Osteoblast (primary cell): ENCODE measurements around the gene DLG1. TPM values are rescaled to one million over a fixed set of nuclear protein-coding genes. Genes with fewer than 3 reads are reported as not detected.

Experiments used
- DNase-seq: peaks from one replicate; pipeline ENCODE4 v3.0.0; 2011; ENCODE audit warnings: low spot score, mixed read lengths; ENCODE audit not compliant: insufficient read length; ENCODE audit errors: missing footprints
- H2AFZ ChIP-seq: 2 replicates; pipeline ENCODE4 v1.6.0; 2011; ENCODE audit warnings: mild to moderate bottlenecking, low read length
- H3K27ac ChIP-seq: 2 replicates; pipeline ENCODE4 v1.5.1; 2011; ENCODE audit warnings: mild to moderate bottlenecking, low read depth, low read length, moderate library complexity
- H3K27me3 ChIP-seq: 2 replicates; pipeline ENCODE4 v1.6.0; 2012; ENCODE audit warnings: mild to moderate bottlenecking, control low read depth, inconsistent platforms, low read length, moderate library complexity; ENCODE audit not compliant: insufficient read depth
- H3K36me3 ChIP-seq: 2 replicates; pipeline ENCODE4 v1.5.1; 2011; ENCODE audit warnings: mild to moderate bottlenecking, low read length, control low read depth, moderate library complexity; ENCODE audit not compliant: insufficient read depth
- H3K4me1 ChIP-seq: 2 replicates; pipeline ENCODE4 v1.5.1; 2011; ENCODE audit warnings: mild to moderate bottlenecking, low read length, control low read depth, moderate library complexity; ENCODE audit not compliant: insufficient read depth
- H3K4me2 ChIP-seq: 2 replicates; pipeline ENCODE4 v1.6.0; 2011; ENCODE audit warnings: mild to moderate bottlenecking, low read length; ENCODE audit not compliant: insufficient read depth
- H3K4me3 ChIP-seq: fragments of 200-600 bp; sonication (generic); 3 replicates; pipeline ENCODE4 v1.5.1; 2012; ENCODE audit warnings: mild to moderate bottlenecking, low read length, inconsistent platforms; ENCODE audit not compliant: insufficient read depth
- H3K79me2 ChIP-seq: 2 replicates; pipeline ENCODE4 v1.6.0; 2012; ENCODE audit warnings: mild to moderate bottlenecking, low read length, control low read depth, inconsistent platforms; ENCODE audit not compliant: insufficient read depth
- H3K9me3 ChIP-seq: 2 replicates; pipeline ENCODE4 v1.5.1; 2011; ENCODE audit warnings: low read depth, low read length, control low read depth
- H4K20me1 ChIP-seq: 2 replicates; pipeline ENCODE4 v1.6.0; 2012; ENCODE audit warnings: mild to moderate bottlenecking, low read length, control low read depth; ENCODE audit not compliant: insufficient read depth
- total RNA-seq: library from RNA; depleted of rRNA; stranded (reverse); fragments of >200 nt; gene quantifications from 2 replicates; pipeline ENCODE4 v1.2.3, GENCODE V29; 2012
- TF ChIP-seq, protein P1 (sequence below): IDR thresholded peaks from 2 replicates; pipeline ENCODE4 v1.5.1; 2011; ENCODE audit warnings: mild to moderate bottlenecking, low read depth, low read length, moderate library complexity; ENCODE audit errors: extremely low read depth

DLG1 gene
- total RNA-seq, 1 donor: 79.3 TPM

DNA sequence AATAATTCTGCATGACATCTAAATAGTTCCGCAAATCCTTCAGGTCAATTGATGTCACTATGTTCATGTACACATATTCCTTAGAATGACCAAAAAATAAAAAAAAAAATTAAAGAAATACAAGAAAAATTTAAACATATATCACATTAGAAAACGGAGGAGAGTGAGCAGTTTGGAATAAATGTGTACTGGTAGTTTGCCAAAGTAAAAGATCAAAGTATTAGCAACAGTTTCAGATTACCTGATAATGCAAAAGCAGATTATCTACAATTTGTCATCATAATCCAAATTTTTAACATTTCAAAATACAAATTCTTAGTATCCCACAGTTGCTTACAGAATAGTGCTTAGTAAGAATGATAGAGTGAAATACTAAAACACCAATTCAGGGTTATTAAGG, 1.9 kb downstream of the DLG1 start:
- Histone ChIP-seq H3K4me1 (peaks cover 23% of the 10 kb centered on the region), H4K20me1 (no peaks in the 10 kb centered on the region), H3K27ac (peak overlapping the region; percentile 92), H3K4me3 (peak overlapping the region; percentile 88), H3K4me2 (peak overlapping the region; percentile 90), H3K27me3 (no peaks in the 10 kb centered on the region), H3K36me3 (peaks cover 44% of the 10 kb centered on the region), H3K79me2 (peaks cover 68% of the 10 kb centered on the region), H3K9me3 (no peaks in the 10 kb centered on the region), H2AFZ (no peak overlapping the region)
- TF ChIP-seq, protein P1, sequence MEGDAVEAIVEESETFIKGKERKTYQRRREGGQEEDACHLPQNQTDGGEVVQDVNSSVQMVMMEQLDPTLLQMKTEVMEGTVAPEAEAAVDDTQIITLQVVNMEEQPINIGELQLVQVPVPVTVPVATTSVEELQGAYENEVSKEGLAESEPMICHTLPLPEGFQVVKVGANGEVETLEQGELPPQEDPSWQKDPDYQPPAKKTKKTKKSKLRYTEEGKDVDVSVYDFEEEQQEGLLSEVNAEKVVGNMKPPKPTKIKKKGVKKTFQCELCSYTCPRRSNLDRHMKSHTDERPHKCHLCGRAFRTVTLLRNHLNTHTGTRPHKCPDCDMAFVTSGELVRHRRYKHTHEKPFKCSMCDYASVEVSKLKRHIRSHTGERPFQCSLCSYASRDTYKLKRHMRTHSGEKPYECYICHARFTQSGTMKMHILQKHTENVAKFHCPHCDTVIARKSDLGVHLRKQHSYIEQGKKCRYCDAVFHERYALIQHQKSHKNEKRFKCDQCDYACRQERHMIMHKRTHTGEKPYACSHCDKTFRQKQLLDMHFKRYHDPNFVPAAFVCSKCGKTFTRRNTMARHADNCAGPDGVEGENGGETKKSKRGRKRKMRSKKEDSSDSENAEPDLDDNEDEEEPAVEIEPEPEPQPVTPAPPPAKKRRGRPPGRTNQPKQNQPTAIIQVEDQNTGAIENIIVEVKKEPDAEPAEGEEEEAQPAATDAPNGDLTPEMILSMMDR: no peak
- DNase-seq: no peak

DNA sequence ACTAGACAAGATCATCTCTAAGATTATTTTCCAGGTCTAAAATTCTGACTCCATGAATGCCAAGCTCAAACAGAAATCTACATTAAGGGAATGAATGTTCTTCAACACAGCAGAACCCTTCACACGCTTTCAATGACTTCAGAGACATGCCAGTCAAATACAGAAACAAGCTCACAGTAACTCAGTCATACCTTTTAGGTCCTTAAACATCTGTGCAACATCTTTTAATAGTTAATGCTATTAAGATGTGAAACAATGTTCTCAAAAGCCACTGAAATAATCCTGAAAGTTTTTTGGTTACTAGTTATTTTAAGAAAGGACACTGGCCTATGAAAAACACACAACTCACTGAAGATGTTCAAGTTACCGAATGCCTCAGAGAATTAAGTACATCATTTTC, 2.5 kb downstream of the DLG1 start:
- TF ChIP-seq, protein P1: no peak
- DNase-seq: no peak

DNA sequence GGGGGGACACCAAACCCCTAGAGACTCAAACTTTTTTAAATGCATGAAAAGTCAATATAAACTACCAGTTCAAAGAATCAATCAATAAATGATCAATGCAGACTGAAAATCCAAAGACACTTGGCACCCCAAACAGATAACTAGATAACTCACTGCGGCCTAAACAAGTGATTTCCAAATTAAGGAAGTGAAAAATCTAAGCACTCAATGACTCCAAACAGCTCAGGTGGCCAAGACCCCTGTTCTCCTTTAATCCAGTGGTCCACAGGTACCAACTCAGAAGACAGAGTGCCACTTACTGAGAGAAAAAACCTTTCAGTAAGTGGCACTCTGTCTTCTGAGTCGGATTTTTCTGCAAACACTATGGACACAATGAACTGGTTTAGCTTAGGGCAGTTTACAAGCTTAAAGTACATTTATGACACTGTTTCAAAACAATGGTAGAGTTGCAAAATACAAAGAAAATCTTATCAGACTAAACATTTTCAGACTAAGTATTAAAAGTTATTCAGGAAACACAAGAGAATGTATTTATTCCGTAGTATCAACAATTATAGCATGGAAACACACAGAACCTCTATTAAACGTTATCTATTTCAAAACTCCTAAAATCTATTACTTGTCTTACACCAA, 4.7 kb downstream of the DLG1 start:
- Histone ChIP-seq H4K20me1 (peaks cover 5% of the 10 kb centered on the region), H3K27me3 (no peaks in the 10 kb centered on the region), H3K4me2 (peak overlapping the region; percentile 1), H3K4me1 (peaks cover 24% of the 10 kb centered on the region), H3K9me3 (no peaks in the 10 kb centered on the region), H3K36me3 (peaks cover 60% of the 10 kb centered on the region), H3K79me2 (peaks cover 96% of the 10 kb centered on the region), H3K27ac (peak overlapping the region; percentile 21), H3K4me3 (peak overlapping the region; percentile 3), H2AFZ (no peak overlapping the region)
- DNase-seq: no peak
- TF ChIP-seq, protein P1: no peak

More for the DNA sequence above, 2.5 kb downstream of the DLG1 start:
- peak overlapping the region; percentile 88 for H3K4me3 ChIP-seq
- H2AFZ ChIP-seq: no peak overlapping the region
- peaks cover 23% of the 10 kb centered on the region for H3K4me1 ChIP-seq
- peak overlapping the region; percentile 92 for H3K27ac ChIP-seq
- H3K36me3 ChIP-seq: peaks cover 49% of the 10 kb centered on the region
- H3K4me2 ChIP-seq: peak overlapping the region; percentile 90
- H3K9me3 ChIP-seq: no peaks in the 10 kb centered on the region
- H3K27me3 ChIP-seq: no peaks in the 10 kb centered on the region
- no peaks in the 10 kb centered on the region for H4K20me1 ChIP-seq
- H3K79me2 ChIP-seq: peaks cover 74% of the 10 kb centered on the region

DNA sequence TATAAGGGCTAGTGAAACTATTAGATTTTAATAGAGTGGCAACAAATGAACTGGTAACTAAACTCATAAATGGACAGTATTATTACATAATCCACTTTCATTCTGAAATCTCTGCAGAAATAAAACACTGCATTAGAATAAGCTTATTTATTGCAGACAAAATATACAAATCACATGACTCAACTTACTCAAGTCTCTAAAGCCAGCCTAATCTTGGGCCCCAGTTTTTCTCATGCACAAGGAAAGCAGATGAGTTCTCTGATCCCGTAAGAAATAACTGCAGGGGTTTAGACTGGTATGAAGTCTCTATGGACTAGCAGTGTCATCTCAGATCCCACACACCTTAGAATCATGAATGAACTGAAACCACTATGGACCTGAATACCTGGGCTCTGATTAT, 5.8 kb downstream of the DLG1 start:
- H3K27ac ChIP-seq: peak overlapping the region; percentile 28
- H2AFZ ChIP-seq: no peak overlapping the region
- peaks cover 64% of the 10 kb centered on the region for H3K36me3 ChIP-seq
- no peaks in the 10 kb centered on the region for H3K27me3 ChIP-seq
- peak overlapping the region; percentile 15 for H3K4me2 ChIP-seq
- peaks cover 5% of the 10 kb centered on the region for H4K20me1 ChIP-seq
- no peak overlapping the region for H3K4me3 ChIP-seq
- H3K4me1 ChIP-seq: peaks cover 22% of the 10 kb centered on the region
- peaks cover 96% of the 10 kb centered on the region for H3K79me2 ChIP-seq
- TF ChIP-seq, protein P1: no peak
- H3K9me3 ChIP-seq: no peaks in the 10 kb centered on the region
- DNase-seq: no peak
